Naive thymus-derived CD4-positive, alpha-beta T cell (primary cell): ENCODE results near the gene TGFBRAP1. TPM values are rescaled to one million over a fixed set of nuclear protein-coding genes. Genes with fewer than 3 reads are reported as not detected.

Source experiments
- ATAC-seq: fragments of 150-1000 bp; cut with Tn5 transposase; 2 replicates; pipeline ENCODE4 v1.10.0; 2021; ENCODE audit warnings: mild to moderate bottlenecking, moderate library complexity
- CTCF ChIA-PET: fragments of 350-600 bp; sonication (Branson Sonifier 250); formaldehyde crosslinking; loops from one replicate; lab custom pipeline; 2021; ENCODE audit warnings: antibody characterized with exemption; lab: Charles Lee
- POLR2A ChIA-PET: fragments of 350-600 bp; sonication (Branson Sonifier 250); formaldehyde crosslinking; loops from one replicate; lab custom pipeline; 2021; ENCODE audit warnings: antibody characterized with exemption, inconsistent platforms; lab: Charles Lee
- DNase-seq, 9 donors: peaks; one replicate each; pipeline versions ENCODE4 v3.0.0 to v3.0.0-alpha.2; 2020 to 2022; ENCODE audit warnings: mixed read lengths in 1 of 9
- H3K27ac ChIP-seq: one replicate; pipeline ENCODE4 v1.7.0; 2013; ENCODE audit warnings: mild to moderate bottlenecking, low read depth, low read length, moderate library complexity
- H3K27me3 ChIP-seq, 2 donors: one replicate each; pipeline ENCODE4 v1.7.0; 2013; ENCODE audit warnings: low read length in 2 of 2, mild to moderate bottlenecking in 2 of 2, moderate library complexity in 2 of 2; ENCODE audit not compliant: control insufficient read depth in 2 of 2, insufficient read depth in 2 of 2
- H3K36me3 ChIP-seq, 3 experiments: 1 replicate in 2 of 3; 2 replicates in 1 of 3; pipeline ENCODE4 v1.7.0; 2013; ENCODE audit warnings: low read length in 3 of 3, mild to moderate bottlenecking in 3 of 3, moderate library complexity in 1 of 3; ENCODE audit not compliant: insufficient read depth in 3 of 3, control insufficient read depth in 2 of 3
- H3K4me1 ChIP-seq, 2 donors: one replicate each; pipeline ENCODE4 v1.7.0; 2013; ENCODE audit warnings: low read length in 2 of 2, mild to moderate bottlenecking in 2 of 2, moderate library complexity in 1 of 2; ENCODE audit not compliant: control insufficient read depth in 2 of 2, insufficient read depth in 2 of 2
- H3K4me3 ChIP-seq: 2 replicates; pipeline ENCODE4 v1.7.0; 2013; ENCODE audit warnings: mild to moderate bottlenecking, low read length
- H3K9me3 ChIP-seq, 3 experiments: 1 replicate in 2 of 3; 2 replicates in 1 of 3; pipeline ENCODE4 v1.7.0; 2013; ENCODE audit warnings: low read length in 3 of 3; ENCODE audit not compliant: control insufficient read depth in 2 of 3
- H3K27ac Mint-ChIP-seq, 9 donors: one replicate each; pipeline ENCODE4 v1.8.0; 2020 to 2022; ENCODE audit warnings: mixed read lengths in 9 of 9, mild to moderate bottlenecking in 8 of 9, moderate library complexity in 5 of 9, inconsistent platforms in 2 of 9
- H3K27me3 Mint-ChIP-seq, 5 donors: one replicate each; pipeline ENCODE4 v1.8.0; 2021 to 2022; ENCODE audit warnings: mixed read lengths in 5 of 5, mild to moderate bottlenecking in 1 of 5
- H3K36me3 Mint-ChIP-seq, 5 donors: one replicate each; pipeline ENCODE4 v1.8.0; 2020 to 2022; ENCODE audit warnings: mixed read lengths in 5 of 5, mild to moderate bottlenecking in 3 of 5, inconsistent platforms in 1 of 5
- H3K4me1 Mint-ChIP-seq, 7 donors: one replicate each; pipeline ENCODE4 v1.8.0; 2020 to 2022; ENCODE audit warnings: mixed read lengths in 7 of 7, mild to moderate bottlenecking in 3 of 7, inconsistent platforms in 1 of 7
- H3K4me3 Mint-ChIP-seq, 10 donors: one replicate each; pipeline ENCODE4 v1.8.0; 2020 to 2022; ENCODE audit warnings: mild to moderate bottlenecking in 10 of 10, mixed read lengths in 10 of 10, moderate library complexity in 6 of 10, inconsistent platforms in 2 of 10
- H3K9me3 Mint-ChIP-seq, 11 donors: one replicate each; pipeline ENCODE4 v1.8.0; 2020 to 2022; ENCODE audit warnings: mixed read lengths in 11 of 11, mild to moderate bottlenecking in 4 of 11, inconsistent platforms in 1 of 11, moderate library complexity in 1 of 11
- intact Hi-C, 2 donors: fragments of 100-400 bp; cut with micrococcal nuclease; formaldehyde crosslinking; loops; one replicate each; pipeline ENCODE4 v1.15.1; 2023
- polyA plus RNA-seq, 2 donors: library from polyadenylated mRNA; unstranded; fragments of 300-500 nt; fragmentation: Illumina TruSeq; gene quantifications; one replicate each; pipeline ENCODE4 v1.2.3, GENCODE V29; 2021
- total RNA-seq, 6 experiments: library from RNA in 5 of 6; stranded (reverse) in 5 of 6; gene quantifications; 1 replicate in 5 of 6; 2 replicates in 1 of 6; pipeline ENCODE4 v1.2.3 and lab custom pipeline; 2021 to 2026

TGFBRAP1 gene
- total and polyA plus RNA-seq, 7 experiments from 2014 or later, result 18.0 to 28.3 (median 21.6) TPM

DNA sequence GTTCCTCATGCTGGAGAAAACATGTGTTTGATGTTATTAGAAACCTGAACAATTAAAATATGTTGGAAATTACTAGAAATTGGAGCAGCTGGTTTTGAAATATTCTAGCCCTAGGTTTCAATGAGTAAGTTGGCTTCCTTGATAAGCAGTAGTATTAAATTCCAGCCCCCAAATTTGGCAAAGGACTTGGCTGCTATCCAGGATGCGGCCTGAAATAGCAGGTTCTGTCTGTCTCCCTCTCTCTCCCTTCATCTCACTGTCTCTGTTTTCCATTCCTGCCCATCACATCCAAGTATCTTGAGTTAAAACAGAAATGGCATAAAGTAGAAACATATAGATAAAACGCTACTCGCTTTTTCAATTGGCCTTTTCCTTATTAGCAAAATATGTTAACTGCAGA, 108.9 kb downstream of the TGFBRAP1 start:
- Mint-ChIP-seq H3K27me3 (peaks cover 4 to 31% (median 13%) of the 10 kb centered on the region in 5 donors), H3K9me3 (no peaks in the 10 kb centered on the region), H3K4me3 (no peak overlapping the region), H3K27ac (no peak overlapping the region), H3K4me1 (peaks cover 0 to 2% (median 0%) of the 10 kb centered on the region in 7 donors), H3K36me3 (no peaks in the 10 kb centered on the region)
- ChIA-PET CTCF (no interaction called here), POLR2A (no interaction called here)
- Histone ChIP-seq H3K9me3 (no peaks in the 10 kb centered on the region), H3K36me3 (no peaks in the 10 kb centered on the region), H3K4me3 (no peak overlapping the region), H3K27me3 (no peaks in the 10 kb centered on the region), H3K27ac (no peak overlapping the region), H3K4me1 (no peaks in the 10 kb centered on the region)
- ATAC-seq, result no peak
- no peak for DNase-seq
- intact Hi-C loops, result no loop called here

DNA sequence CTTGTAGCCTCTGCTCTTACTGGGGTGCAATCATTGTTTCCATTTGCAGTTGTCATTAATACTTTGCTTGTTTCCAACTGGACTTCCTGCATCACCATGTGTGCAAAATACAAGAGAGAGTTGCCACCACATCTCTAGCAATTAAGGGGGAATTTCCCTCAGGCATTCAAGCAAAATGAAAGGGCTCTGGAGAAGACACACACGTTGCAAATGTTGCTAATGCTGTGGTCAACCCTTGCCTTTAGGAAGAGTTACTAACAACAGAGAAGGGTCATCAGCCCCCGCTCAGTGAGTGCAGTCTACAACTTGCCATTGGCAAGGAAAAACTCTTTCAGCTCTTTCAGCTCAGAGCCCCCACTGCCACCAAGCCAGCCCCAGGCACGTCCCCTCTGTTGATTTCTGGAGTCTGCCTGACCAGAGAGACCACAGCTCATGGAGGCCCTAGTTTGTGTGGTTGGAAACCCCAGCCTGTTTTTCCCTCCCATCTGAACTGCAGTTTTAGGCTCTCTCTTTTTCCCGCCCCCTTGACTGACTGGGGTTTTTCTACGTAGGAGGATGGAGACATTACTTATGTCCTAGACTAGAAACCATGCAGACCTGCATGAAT, 113.8 kb downstream of the TGFBRAP1 start:
- no peaks in the 10 kb centered on the region for H3K4me1 ChIP-seq
- H3K9me3 ChIP-seq, result no peaks in the 10 kb centered on the region
- no peak overlapping the region for H3K4me3 ChIP-seq
- no peaks in the 10 kb centered on the region for H3K36me3 ChIP-seq
- intact Hi-C loops, result no loop called here
- H3K4me3 Mint-ChIP-seq, result no peak overlapping the region
- no peak overlapping the region for H3K27ac ChIP-seq
- no peaks in the 10 kb centered on the region for H3K27me3 ChIP-seq
- peaks cover 0 to 3% (median 0%) of the 10 kb centered on the region in 11 donors for H3K9me3 Mint-ChIP-seq
- ATAC-seq (no peak), DNase-seq (no peak)
- H3K4me1 Mint-ChIP-seq, result peaks cover 0 to 2% (median 0%) of the 10 kb centered on the region in 7 donors
- H3K27me3 Mint-ChIP-seq, result peaks cover 0 to 27% (median 6%) of the 10 kb centered on the region in 5 donors
- no peaks in the 10 kb centered on the region for H3K36me3 Mint-ChIP-seq
- ChIA-PET POLR2A (no interaction called here), CTCF (no interaction called here)
- H3K27ac Mint-ChIP-seq, result no peak overlapping the region

Other genes with a start within 250 kb of the TGFBRAP1 start
- gene GPR45, start 88.0 kb downstream of the TGFBRAP1 start, total RNA-seq, result not detected
- gene GPR45, start 88.0 kb downstream of the TGFBRAP1 start, polyA plus RNA-seq, result under 1 TPM in 1 of 2 donors, not detected in 1; 0.26 TPM
- 10 to 100 TPM; 17.5 to 30.8 (median 23.4) TPM for gene C2orf49, start 7.8 kb upstream of the TGFBRAP1 start, total RNA-seq
- gene C2orf49, start 7.8 kb upstream of the TGFBRAP1 start, polyA plus RNA-seq, result 10 to 100 TPM in 1 of 2 donors, 1 to 10 TPM in 1; 9.7 to 11.1 TPM
- 1 to 10 TPM in 1 of 5 experiments, under 1 TPM in 3, not detected in 1; 0.19 to 3.6 (median 0.63) TPM for gene FHL2, start 69.3 kb upstream of the TGFBRAP1 start, total RNA-seq
- gene FHL2, start 69.3 kb upstream of the TGFBRAP1 start, polyA plus RNA-seq, result 1 to 10 TPM in 1 of 2 donors, under 1 TPM in 1; 0.40 to 1.6 TPM